WTC11 (cell line): ENCODE measurements around the gene OXSR1.

ENCODE experiments used
- CREB1 ChIP-seq: sonication (generic); formaldehyde crosslinking; IDR thresholded peaks from 2 replicates; pipeline ENCODE4 v1.8.0; 2023; ENCODE audit warnings: mild to moderate bottlenecking, missing genetic modification reagents
- CTCF ChIP-seq: fragments of 200-600 bp; IDR thresholded peaks from 2 replicates; pipeline ENCODE4 v1.8.0; 2022; ENCODE audit warnings: antibody characterized with exemption
- ESRRA ChIP-seq: sonication (generic); formaldehyde crosslinking; IDR thresholded peaks from 2 replicates; pipeline ENCODE4 v1.8.1; 2022; ENCODE audit warnings: mild to moderate bottlenecking, missing genetic modification reagents, borderline replicate concordance
- JUN ChIP-seq: sonication (generic); formaldehyde crosslinking; IDR thresholded peaks from 2 replicates; pipeline ENCODE4 v1.8.0; 2023; ENCODE audit warnings: mild to moderate bottlenecking, missing genetic modification reagents
- NR2C2 ChIP-seq: sonication (generic); formaldehyde crosslinking; IDR thresholded peaks from 2 replicates; pipeline ENCODE4 v1.8.0; 2022; ENCODE audit warnings: mild to moderate bottlenecking, missing genetic modification reagents
- SMAD3 ChIP-seq: sonication (generic); formaldehyde crosslinking; IDR thresholded peaks from 2 replicates; pipeline ENCODE4 v1.8.0; 2022; ENCODE audit warnings: missing genetic modification reagents, mild to moderate bottlenecking, borderline replicate concordance
- TF ChIP-seq, protein P1 (sequence below): sonication (generic); formaldehyde crosslinking; IDR thresholded peaks from 2 replicates; pipeline ENCODE4 v1.8.0; 2022; ENCODE audit warnings: mild to moderate bottlenecking, missing genetic modification reagents

DNA sequence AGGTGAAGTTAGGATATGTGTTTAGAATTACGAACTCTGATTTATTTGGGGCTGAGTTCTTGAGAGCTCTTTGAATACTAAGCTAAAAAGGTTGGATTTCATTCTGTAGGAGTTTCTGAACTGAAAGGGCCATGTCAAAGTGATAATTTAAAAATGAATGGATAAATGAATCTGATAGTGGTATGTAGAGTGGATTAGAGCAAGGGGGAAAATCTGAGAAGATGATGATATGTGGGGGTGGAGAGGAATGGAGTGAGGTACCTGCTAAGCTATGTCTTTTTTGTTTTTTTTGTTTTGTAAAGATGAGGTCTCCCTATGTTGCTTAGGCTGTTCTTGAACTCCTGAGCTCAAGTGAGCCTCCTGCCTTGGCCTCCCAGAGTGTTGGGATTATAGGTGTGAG, 55.7 kb downstream of the OXSR1 start:
- no peak for TF ChIP-seq CREB1 (CRISPR knock-in tag)
- TF ChIP-seq CTCF, result no peak
- TF ChIP-seq ESRRA (CRISPR knock-in tag), result no peak
- TF ChIP-seq, protein P1, sequence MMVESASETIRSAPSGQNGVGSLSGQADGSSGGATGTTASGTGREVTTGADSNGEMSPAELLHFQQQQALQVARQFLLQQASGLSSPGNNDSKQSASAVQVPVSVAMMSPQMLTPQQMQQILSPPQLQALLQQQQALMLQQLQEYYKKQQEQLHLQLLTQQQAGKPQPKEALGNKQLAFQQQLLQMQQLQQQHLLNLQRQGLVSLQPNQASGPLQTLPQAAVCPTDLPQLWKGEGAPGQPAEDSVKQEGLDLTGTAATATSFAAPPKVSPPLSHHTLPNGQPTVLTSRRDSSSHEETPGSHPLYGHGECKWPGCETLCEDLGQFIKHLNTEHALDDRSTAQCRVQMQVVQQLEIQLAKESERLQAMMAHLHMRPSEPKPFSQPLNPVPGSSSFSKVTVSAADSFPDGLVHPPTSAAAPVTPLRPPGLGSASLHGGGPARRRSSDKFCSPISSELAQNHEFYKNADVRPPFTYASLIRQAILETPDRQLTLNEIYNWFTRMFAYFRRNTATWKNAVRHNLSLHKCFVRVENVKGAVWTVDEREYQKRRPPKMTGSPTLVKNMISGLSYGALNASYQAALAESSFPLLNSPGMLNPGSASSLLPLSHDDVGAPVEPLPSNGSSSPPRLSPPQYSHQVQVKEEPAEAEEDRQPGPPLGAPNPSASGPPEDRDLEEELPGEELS, result no peak
- no peak for TF ChIP-seq NR2C2 (CRISPR knock-in tag)
- TF ChIP-seq JUN (CRISPR knock-in tag), result no peak
- TF ChIP-seq SMAD3, result no peak
